Body of pancreas (tissue), 4 donors: Measurements from ENCODE around the gene WARS2.

ENCODE experiments used
- POLR2A ChIP-seq, 3 donors: fragments of 450-650 bp; IDR thresholded peaks; one replicate each; pipeline ENCODE4 v1.6.1; 2016; ENCODE audit warnings: antibody characterized with exemption in 3 of 3, mild to moderate bottlenecking in 2 of 3
- TF ChIP-seq, protein P1 (sequence below), 7 experiments: fragments of 450-650 bp in 4 of 7; fragments of 200-600 bp in 3 of 7; sonication (generic) in 3 of 7; IDR thresholded peaks; one replicate each; pipeline ENCODE4 v1.5.1; 2016 to 2019; ENCODE audit warnings: antibody characterized with exemption in 7 of 7

DNA sequence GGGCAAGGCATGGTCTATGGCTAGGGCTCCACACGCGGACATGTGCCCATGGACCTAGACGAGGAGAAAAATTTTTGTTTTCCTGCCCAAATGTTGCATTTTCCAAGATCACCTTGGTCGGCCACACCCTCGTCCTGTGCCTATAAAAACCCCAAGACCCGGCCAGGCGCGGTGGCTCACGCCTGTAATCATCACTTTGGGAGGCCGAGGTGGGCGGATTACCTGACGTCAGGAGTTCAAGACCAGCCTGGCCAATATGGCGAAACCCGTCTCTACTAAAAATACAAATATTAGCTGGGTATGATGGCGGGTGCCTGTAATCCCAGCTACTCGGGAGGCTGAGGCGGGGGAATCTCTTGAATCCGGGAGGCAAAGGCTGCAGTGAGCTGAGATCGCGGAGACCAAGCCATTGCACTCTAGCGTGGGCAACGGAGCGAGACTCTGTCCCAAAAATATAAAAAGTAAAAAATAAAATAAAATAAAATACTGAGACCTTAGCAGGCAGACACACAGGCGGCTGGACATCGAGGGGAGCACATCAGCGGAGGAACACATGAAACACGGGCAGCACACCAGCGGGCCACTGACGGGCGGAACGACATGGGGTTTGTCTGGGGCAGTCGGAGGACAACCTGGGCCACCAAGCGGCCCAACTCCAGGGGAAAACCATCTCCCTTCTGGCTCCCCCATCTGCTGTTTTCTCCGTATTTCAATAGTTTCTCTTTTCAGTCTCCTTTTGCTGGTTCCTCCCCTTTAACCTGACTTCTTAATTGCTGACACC lies 91.6 kb downstream of the WARS2 start:
- TF ChIP-seq, protein P1, sequence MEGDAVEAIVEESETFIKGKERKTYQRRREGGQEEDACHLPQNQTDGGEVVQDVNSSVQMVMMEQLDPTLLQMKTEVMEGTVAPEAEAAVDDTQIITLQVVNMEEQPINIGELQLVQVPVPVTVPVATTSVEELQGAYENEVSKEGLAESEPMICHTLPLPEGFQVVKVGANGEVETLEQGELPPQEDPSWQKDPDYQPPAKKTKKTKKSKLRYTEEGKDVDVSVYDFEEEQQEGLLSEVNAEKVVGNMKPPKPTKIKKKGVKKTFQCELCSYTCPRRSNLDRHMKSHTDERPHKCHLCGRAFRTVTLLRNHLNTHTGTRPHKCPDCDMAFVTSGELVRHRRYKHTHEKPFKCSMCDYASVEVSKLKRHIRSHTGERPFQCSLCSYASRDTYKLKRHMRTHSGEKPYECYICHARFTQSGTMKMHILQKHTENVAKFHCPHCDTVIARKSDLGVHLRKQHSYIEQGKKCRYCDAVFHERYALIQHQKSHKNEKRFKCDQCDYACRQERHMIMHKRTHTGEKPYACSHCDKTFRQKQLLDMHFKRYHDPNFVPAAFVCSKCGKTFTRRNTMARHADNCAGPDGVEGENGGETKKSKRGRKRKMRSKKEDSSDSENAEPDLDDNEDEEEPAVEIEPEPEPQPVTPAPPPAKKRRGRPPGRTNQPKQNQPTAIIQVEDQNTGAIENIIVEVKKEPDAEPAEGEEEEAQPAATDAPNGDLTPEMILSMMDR (IDR thresholded peaks at IDR 0.05) = no peak
- no peak for TF ChIP-seq POLR2A (IDR thresholded peaks at IDR 0.05)
